Measurements from ENCODE around the gene FGGY. TPM values are rescaled to one million over a fixed set of nuclear protein-coding genes. Genes with fewer than 3 reads are reported as not detected.
A peak's percentile ranks its signal among the peaks of the same experiment; 100 is the strongest.

FGGY gene
- total RNA-seq, 2 donors from 2014 or later = 16.0 to 21.8 TPM

DNA sequence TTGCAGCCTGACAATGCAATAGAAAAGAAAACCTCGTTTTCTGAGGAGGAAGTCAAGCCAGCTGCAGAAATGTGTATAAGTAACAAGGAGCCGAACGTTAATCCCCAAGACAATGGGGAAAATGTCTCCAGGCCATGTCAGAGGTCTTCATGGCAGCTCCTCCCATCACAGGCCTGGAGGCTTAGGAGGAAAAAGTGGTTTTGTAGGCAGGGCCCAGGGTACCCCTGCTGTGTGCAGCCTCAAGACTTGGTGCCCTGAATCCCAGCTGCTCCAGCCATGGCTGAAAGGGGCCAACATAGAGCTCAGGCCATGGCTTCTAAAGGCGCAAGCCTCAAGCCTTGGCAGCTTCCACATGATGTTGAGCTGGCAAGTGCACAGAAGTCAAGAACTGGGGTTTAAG, 439.9 kb downstream of the FGGY start:
- Histone ChIP-seq H3K9me3 (no peaks in the 10 kb centered on the region), H3K36me3 (no peaks in the 10 kb centered on the region), H3K27me3 (no peaks in the 10 kb centered on the region), H3K27ac (no peak overlapping the region), H3K4me3 (no peak overlapping the region), H3K4me1 (peaks cover 0 to 33% of the 10 kb centered on the region in 2 donors)
- no peak for DNase-seq (ENCODE audit: low spot score)
- TF ChIP-seq, protein P1, sequence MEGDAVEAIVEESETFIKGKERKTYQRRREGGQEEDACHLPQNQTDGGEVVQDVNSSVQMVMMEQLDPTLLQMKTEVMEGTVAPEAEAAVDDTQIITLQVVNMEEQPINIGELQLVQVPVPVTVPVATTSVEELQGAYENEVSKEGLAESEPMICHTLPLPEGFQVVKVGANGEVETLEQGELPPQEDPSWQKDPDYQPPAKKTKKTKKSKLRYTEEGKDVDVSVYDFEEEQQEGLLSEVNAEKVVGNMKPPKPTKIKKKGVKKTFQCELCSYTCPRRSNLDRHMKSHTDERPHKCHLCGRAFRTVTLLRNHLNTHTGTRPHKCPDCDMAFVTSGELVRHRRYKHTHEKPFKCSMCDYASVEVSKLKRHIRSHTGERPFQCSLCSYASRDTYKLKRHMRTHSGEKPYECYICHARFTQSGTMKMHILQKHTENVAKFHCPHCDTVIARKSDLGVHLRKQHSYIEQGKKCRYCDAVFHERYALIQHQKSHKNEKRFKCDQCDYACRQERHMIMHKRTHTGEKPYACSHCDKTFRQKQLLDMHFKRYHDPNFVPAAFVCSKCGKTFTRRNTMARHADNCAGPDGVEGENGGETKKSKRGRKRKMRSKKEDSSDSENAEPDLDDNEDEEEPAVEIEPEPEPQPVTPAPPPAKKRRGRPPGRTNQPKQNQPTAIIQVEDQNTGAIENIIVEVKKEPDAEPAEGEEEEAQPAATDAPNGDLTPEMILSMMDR (IDR thresholded peaks at IDR 0.05) = no peak

DNA sequence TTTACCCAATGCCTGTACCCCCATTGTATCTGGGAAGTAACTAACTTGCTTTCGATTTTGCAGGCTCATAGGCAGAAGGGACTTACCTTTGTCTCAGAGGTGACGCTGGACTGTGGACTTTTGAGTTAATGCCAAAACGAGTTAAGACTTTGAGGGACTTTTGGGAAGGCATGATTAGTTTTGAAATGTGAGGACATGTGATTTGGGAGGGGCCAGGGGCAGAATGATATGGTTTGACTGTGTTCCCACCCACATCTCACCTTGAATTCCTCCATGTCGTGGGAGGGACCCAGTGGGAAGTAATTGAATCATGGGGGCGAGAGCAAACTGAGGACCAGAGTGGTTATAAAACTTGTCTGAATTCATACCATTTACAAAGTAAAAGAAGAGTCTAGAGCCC, 440.7 kb downstream of the FGGY start:
- Histone ChIP-seq H3K9me3 (no peaks in the 10 kb centered on the region), H3K27ac (no peak overlapping the region), H3K4me3 (no peak overlapping the region), H3K4me1 (peaks cover 0 to 32% of the 10 kb centered on the region in 2 donors), H3K36me3 (no peaks in the 10 kb centered on the region), H3K27me3 (no peaks in the 10 kb centered on the region)
- TF ChIP-seq, protein P1 (IDR thresholded peaks at IDR 0.05) = no peak
- DNase-seq (ENCODE audit: low spot score) = no peak

DNA sequence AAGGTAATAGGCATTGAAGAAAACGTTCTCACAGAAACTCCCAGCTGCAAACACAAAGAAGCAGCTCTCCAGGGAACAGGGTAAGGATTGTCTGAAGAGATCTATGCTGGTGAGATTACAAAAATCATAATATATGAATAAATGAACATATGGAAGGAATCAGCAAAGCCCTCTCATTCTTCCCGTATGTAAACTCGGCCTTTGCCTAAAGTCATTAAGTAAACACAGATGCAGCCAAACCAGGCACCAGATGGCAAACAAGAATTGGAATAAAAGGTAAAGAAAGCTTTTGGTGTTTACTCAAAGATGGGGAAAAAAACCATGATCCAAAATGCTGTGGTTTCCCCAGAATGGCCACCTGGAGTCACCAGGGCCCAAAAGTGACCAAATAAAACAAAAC, 441.3 kb downstream of the FGGY start:
- TF ChIP-seq, protein P1 (IDR thresholded peaks at IDR 0.05) = no peak
- Histone ChIP-seq H3K36me3 (no peaks in the 10 kb centered on the region), H3K27me3 (no peaks in the 10 kb centered on the region), H3K27ac (no peak overlapping the region), H3K4me1 (peaks cover 0 to 32% of the 10 kb centered on the region in 2 donors), H3K9me3 (no peaks in the 10 kb centered on the region), H3K4me3 (no peak overlapping the region)
- DNase-seq (ENCODE audit: low spot score) = no peak

DNA sequence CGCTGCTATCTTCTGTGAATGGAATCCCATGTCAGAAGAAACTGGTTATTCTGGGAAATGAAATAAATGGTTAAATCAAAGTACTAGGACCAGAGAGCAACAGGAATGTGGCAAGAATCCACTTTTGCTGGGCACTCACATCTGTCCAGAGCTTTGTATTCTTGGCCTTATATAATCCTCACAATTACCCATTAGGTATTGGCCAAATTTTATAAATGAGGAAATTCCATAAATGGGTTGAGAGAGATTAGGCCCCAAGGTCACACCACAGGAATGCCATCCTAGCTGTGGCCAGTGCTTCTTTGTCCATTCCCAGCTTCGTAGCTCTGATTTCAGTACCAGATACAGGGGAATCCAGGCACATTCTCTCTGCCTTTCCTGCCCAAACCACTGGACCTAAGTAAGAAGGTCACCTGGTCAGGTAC, 441.7 kb downstream of the FGGY start:
- Histone ChIP-seq H3K27me3 (no peaks in the 10 kb centered on the region), H3K36me3 (no peaks in the 10 kb centered on the region), H3K4me3 (no peak overlapping the region), H3K9me3 (no peaks in the 10 kb centered on the region), H3K4me1 (peaks cover 0 to 32% of the 10 kb centered on the region in 2 donors), H3K27ac (no peak overlapping the region)
- DNase-seq (ENCODE audit: low spot score) = no peak
- TF ChIP-seq, protein P1 (IDR thresholded peaks at IDR 0.05) = no peak

DNA sequence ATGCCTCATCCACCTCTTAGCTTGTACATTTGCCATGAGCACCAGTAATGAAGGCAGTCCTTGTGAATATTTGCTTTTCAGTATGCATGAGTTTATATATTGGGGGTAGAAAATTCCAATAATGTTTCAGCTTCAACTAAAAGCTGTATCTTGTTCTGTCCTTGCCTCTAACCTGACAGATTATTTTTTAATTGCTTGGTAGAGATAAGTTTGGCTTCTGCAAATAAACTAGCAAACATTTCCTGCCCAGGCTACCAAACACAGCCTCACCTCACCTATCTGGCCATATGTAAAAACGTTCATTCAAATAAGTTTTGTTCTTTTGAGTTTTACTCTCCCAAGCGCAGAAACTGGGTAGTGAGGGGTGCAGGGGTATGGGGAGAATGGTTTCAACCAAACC, 442.2 kb downstream of the FGGY start:
- Histone ChIP-seq H3K27ac (no peak overlapping the region), H3K4me3 (no peak overlapping the region), H3K36me3 (no peaks in the 10 kb centered on the region), H3K9me3 (no peaks in the 10 kb centered on the region), H3K27me3 (no peaks in the 10 kb centered on the region), H3K4me1 (peaks cover 0 to 31% of the 10 kb centered on the region in 2 donors)
- TF ChIP-seq, protein P1 (IDR thresholded peaks at IDR 0.05) = no peak
- DNase-seq (ENCODE audit: low spot score) = no peak

DNA sequence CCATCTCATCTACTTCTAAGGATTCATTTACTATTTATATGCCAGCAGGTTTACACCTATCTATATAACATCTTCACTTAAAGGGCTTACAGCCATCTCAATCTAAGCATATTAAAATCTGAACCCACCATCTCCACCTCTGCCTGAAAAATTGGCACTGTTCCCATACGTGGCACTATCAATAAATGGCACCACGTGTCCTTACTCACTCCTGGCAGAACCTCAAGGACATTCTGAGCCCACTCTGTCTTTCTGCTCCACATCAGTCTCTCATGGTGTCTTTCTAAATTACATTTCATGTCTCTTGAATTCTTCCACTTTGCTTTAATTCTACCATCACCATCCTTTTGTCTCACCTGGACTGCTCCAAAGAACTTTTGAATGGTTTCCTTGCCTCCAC, 445.6 kb downstream of the FGGY start:
- Histone ChIP-seq H3K4me1 (peaks cover 0 to 37% of the 10 kb centered on the region in 2 donors), H3K27me3 (no peaks in the 10 kb centered on the region), H3K36me3 (no peaks in the 10 kb centered on the region), H3K9me3 (no peaks in the 10 kb centered on the region), H3K4me3 (no peak overlapping the region), H3K27ac (peak overlapping the region; percentile 76 to 84)
- TF ChIP-seq, protein P1 (IDR thresholded peaks at IDR 0.05) = no peak
- DNase-seq (ENCODE audit: low spot score) = no peak
